D341Med (cell line): Measurements from ENCODE around the gene RPS6KB2.
"Not testable (repeated sequence)": the region's sequence is repeated elsewhere in the genome, so short reads cannot be mapped to it uniquely, and the experiment has no call there.

Experiments
- DNase-seq: peaks from one replicate; pipeline ENCODE4 v3.0.0; 2012; ENCODE audit warnings: low spot score

RPS6KB2 gene

DNA sequence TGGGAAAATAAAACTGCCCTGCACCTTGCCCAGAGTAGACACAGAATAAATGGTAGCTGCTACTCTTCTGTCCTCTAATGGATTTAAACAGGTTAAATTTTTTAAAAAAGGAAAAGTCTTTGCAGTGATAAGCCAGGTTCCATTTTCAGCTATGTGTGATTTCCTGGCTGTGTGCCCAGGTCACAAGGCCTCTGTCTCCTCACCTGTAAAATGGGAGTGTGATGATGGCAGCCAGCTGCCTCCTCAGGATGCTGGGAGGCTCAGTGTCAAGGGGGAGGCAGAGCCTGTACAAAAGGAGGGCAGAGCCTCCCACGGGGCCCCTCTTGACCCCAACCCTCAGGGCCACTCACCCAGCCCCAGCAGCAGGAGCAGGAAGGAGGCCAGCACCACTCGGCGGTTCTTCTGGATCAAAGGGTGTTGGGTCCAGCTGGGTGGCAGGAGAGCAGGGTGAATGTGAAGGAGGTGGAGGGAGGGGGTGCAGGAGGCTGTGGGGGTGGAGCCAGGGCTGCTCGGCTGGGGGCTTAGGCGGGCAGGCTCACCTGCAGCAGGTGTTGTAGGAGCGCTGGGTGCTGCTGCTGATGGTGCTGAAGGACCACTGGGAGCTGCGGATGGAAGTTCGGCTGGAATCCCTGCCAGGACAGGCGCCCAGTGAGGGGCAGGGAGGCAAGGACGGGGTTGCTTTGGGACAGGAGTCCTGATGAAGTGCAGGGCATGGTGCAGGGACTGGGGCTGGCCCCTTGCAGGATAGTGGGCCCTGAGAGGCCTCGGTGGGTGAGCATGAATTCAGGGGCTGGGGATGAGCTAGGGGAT lies 38.9 kb downstream of the RPS6KB2 start:
- no peak for DNase-seq

DNA sequence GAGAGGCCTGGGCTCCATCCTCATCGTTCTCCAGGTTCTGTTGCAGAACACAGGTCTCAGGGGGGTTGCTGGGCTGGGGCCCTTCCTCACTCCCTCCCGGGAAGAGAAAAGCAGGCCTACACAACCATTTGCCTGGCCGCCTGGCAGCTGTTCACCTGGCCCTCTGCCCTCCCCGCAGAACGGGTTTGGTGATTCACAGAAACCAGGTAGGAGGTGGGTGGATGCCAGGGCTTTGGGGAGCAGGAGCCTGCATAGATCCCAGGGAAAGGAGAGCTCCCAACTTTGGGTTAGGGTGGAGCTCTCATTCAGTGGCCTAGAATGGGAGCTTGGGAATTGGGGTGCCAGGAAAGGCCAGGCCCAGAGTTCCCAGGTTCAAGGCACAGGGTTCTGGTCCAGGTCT lies 39.8 kb downstream of the RPS6KB2 start:
- DNase-seq = no peak

DNA sequence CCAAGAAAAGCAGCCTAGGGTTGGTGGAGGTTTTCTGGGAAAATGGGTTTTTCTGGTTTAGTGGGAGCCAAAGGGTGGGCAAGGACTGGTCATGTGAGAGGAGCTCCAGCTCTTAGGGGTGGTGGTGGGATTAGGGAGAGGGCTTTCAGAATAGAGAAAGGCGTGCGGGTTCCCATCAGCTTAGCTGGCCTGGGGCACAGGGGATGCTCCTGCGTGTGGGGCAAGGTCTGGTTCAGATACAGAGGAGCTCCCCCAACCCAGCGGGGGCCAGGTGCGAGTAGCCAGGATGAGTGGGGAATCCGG lies 40.1 kb downstream of the RPS6KB2 start:
- DNase-seq = no peak

DNA sequence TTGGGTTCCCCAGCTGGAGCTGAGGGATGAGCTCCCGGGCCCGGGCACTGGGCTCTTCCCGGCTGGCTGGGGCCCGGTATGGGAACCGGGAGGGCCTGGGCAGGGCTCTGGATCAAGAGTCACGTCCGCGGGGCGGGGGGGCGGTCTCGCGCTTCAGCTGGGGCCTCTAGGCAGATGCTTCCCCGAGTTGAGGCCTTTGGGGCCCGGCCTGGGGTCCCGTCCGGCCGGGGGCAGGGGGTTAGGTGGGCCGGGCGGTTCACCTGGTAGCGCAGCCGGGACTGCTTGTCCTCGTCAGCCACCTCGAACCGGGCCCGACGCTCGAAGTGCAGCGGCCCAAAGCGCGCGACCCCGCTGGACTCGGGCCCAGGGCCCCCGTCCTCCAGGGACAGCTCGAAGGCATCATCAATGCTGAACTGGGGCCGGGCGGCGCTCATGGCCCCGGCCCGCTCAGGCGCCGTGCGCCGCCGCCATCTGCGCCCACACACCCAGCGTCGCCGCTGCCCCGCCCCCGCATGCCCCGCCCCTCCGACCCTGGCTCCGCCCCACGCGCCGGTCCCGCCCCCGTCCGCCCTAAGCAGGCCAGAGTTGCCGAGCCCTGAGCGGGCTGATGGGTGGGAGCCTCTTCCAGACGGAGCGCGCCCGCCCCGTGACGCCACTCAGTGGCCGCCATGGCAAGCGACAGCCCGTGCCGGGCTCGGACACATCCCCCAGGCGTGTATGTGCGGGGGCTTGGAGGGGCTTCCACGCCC lies 40.6 kb downstream of the RPS6KB2 start, which contains the start of gene TMEM134:
TSS of gene TMEM134 (minus strand) at position 493 of the 749 bp plus-strand sequence. CDS start at position 434, 59 bp downstream.
- DNase-seq = peak; percentile 98

DNA sequence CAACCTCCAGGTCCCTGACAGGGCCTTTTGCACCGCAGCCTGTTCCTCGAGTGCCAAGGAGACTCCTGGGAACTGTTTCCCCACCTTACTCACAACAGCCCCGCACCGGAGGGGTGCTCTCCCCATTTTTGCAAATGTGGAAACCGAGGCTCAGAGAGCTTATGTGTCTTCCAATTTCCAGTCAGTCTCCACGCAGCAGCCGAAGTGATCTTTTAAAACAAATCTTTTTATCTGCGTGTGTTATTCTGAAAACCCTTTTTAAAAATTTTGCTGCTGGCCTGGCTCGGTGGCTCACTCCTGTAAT lies 41.2 kb downstream of the RPS6KB2 start:
- DNase-seq = no peak

DNA sequence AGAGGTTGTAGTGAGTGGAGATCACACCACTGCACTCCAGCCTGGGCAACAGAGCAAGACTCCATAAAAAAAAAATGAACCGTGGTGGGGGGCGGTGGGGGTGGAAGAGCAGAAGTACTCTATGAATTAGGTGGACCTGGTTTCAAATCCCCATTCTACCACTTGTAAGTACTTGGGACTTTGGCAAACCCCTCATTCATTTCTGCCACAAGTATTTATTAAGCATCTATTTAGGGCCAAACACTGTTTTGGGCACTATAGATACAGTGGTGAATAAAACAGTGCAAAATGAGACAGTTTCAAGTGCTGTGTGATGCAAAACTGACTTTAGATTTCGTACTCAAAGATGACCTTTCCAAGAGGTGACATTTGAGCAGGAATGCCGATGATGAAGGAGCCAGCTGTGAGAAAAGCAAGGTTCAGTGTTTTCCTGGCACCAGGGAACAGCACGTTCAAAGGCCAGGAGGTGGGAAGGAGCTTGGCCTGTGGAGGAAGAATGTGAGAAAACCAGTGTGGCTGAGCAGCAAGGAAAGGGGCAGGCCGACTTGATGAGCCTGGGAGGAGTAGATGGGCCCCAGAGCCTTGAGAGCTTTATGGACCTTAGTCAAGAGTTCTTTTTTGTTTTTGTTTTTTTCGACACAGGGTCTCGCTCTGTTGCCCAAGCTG lies 42.2 kb downstream of the RPS6KB2 start:
- no peak for DNase-seq

DNA sequence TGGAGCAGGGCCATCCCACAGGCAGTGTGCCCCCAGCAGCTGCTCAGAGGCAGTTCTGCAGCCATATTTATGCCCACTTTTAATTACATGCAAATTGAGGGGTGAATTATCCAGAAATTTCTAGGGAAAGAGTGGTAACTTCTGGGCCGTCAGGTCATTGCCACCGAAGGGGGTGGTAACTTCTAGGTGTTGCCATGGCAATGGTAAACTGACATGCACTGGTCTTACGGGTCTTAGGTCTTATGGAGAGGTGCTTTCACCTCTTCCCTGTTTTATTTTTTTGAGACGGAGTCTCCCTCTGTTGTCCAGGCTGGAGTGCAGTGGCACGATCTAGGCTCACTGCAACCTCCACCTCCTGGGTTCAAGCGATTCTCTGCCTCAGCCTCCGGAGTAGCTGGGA lies 44.6 kb downstream of the RPS6KB2 start:
- DNase-seq = no peak

DNA sequence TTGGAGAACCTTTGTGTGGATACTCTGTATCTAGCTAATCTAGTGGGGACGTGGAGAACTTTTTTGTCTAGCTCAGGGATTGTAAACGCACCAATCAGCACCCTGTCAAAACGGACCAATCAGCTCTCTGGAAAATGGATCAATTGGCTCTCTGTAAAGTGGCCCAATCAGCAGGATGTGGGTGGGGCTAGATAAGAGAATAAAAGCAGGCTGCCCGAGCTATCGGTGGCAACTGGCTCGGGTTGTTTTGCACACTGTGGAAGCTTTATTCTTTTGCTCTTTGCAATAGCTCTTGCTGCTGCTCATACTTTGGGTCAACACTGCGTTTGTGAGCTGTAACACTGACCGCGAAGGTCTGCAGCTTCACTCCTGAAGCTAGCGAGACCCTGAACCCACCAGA lies 48.4 kb downstream of the RPS6KB2 start:
- not testable (repeated sequence) for DNase-seq

DNA sequence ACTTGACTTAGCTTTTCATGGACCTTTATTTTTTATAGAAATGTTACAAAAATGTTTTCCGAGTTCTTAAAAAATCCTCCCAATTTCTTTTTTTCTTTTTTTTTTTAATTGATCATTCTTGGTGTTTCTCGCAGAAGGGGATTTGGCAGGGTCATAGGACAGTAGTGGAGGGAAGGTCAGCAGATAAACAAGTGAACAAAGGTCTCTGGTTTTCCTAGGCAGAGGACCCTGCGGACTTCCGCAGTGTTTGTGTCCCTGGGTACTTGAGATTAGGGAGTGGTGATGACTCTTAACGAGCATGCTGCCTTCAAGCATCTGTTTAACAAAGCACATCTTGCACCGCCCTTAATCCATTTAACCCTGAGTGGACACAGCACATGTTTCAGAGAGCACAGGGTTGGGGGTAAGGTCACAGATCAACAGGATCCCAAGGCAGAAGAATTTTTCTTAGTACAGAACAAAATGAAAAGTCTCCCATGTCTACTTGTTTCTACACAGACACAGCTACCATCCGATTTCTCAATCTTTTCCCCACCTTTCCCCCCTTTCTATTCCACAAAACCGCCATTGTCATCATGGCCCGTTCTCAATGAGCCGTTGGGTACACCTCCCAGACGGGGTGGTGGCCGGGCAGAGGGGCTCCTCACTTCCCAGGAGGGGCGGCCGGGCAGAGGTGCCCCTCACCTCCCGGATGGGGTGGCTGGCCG lies 49.2 kb downstream of the RPS6KB2 start:
- not testable (repeated sequence) for DNase-seq

DNA sequence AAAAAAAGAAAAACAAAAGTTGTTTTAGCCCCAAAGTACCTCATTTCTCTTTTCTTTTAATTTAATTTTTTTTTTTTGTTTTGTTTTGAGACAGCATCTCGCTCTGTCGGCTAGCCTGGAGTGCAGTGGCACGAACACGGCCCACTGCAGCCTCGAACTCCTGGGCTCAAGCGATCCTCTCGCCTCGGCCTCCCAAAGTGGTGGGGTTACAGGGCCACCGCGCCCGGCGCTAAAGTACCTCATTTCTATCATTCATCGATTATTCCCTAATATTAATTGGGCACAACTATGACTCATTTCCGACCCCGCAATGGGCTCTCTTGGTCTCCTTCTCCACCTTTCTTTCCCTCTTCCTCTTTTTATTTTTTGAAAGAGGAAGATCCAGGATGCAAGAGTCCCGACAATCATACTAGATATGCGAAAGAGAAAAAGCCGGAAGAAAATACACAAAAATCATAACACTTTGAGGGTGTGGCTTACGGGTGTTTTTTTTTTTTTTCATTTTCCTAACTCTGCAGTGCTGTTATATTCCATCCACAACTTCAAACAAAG lies 54.1 kb downstream of the RPS6KB2 start:
- no peak for DNase-seq

DNA sequence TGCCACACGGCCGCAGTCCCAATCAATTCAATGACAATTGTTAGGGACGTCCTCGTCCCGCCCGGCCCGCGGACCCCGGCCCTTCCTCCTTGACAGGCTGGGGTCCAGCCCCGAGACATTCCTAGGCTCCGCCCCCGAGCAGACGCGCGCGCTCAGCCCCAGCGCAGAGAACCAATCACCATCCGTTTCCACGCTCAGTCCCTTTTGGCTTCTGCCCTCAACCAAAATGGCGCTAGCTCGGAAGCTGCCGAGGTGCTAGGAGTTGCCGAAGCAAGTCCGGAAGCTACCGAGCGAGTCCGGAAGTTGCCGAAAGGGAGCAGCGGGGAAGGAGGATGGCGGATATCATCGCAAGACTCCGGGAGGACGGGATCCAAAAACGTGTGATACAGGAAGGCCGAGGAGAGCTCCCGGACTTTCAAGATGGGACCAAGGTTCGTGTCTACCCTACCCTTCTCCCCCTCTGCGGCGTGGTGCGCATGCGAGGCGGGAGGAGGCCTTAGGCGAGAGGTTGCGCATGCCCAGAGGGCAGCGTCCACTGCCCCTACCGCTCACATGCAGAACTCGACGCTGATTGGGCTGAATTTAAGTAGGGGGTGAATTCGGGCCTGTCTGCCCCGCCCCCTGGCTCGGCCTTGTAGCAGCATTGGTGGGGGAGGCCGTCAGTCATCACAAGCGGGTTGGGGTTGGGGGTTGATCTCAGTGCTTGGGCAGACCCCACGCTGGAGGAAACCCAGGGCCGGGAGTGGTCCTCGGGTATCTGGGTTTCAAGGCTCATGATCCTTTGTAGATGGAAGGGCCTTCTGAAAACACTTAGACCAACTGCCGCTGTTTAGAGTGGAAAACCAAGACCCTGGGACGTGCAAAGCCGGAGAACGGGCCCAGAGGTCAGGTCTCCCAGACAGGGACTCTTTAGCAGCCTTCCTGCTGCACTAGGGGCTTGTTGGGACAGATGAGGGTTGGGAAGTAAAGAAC lies 54.8 kb downstream of the RPS6KB2 start, which contains the start of gene AIP:
TSS of gene AIP (plus strand) at position 200 of the 972 bp plus-strand sequence. CDS start at position 333, 133 bp downstream.
- peak; percentile 97 for DNase-seq

DNA sequence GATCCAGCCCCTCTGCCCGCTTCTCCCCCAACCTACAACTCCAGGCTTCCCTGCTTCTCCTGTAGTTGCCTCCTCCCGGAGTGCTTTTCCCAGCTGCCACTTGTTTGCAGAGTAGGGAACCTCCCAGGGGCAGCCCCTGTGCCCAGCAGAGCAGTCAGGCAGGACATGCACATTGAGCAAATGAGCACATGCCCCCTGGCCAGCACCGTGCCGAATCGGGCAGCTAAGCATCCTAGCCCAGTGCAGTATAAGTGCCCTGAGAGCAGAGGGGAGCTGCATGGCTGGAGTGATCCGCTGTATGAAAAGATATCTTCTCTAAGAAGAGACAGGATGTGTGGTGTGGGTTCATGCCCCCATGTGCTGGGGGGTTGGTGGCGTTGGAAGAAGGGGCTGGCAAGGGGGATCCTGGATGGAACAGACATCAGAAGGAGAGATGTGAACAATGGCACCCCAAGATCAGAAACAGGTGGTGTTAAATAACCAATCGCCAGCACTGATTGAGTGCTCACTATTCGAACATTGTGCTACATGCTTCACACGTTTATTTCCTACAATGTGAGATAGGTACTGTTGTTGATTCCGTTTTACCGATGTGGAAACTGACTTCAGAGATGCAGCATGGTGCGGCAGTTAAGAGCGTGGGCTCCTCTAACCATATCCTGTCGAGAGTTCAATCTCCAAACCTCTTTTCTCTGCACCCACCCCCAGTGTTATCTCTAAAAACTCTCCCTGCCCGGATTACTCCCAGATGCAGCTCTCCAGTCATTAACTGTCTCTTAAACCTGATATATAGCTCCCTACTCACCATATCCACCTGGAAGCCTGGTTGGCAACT lies 55.8 kb downstream of the RPS6KB2 start:
- DNase-seq = no peak

DNA sequence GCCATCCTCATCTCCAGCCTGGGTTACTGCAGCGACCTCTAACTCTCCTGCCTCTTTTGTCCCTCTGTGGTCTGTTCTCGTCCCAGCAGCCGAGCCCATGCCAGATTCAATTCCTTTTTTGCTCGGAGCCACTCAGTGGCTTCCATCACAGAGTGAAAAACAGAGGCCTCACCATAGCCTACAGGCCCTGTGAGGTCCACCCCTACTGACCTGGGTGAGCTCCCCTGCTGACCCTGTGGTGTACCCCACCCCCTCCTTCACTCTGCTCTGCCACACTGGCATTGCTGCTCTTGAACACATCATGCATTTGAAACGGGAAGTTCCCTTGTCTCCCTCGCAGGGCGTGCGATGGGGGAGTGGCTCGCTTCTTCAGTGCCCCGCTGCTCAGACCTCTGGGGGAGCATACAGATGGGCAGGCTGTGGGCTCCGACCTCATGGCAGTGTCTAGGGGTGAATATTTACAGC lies 56.6 kb downstream of the RPS6KB2 start:
- DNase-seq = no peak
